ENCODE results near the gene GPR150.

- TF ChIP-seq CTCF (IDR thresholded peaks at IDR 0.05) (no peak), POLR2AphosphoS5 (IDR thresholded peaks at IDR 0.05; ENCODE audit: low read depth, low read length) (no peak), RAD21 (IDR thresholded peaks at IDR 0.05; ENCODE audit: low read length) (no peak), EP300 (IDR thresholded peaks at IDR 0.05; ENCODE audit: borderline replicate concordance in 1 of 2, low read depth in 1 of 2, low read length in 1 of 2) (no peak), EZH2phosphoT487 (IDR thresholded peaks at IDR 0.05; ENCODE audit: borderline replicate concordance, low read depth) (no peak), YY1 (IDR thresholded peaks at IDR 0.05; ENCODE audit: low read depth) (no peak)
- TF ChIP-seq, protein P1, sequence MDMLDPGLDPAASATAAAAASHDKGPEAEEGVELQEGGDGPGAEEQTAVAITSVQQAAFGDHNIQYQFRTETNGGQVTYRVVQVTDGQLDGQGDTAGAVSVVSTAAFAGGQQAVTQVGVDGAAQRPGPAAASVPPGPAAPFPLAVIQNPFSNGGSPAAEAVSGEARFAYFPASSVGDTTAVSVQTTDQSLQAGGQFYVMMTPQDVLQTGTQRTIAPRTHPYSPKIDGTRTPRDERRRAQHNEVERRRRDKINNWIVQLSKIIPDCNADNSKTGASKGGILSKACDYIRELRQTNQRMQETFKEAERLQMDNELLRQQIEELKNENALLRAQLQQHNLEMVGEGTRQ (IDR thresholded peaks at IDR 0.05; ENCODE audit: borderline replicate concordance, low read depth, low read length), result no peak
Measured at GRCh38 chr5:95623706-95624105, 3.8 kb downstream of the GPR150 start.
